ENCODE data around the gene HSD3B1.

HSD3B1 gene

DNA sequence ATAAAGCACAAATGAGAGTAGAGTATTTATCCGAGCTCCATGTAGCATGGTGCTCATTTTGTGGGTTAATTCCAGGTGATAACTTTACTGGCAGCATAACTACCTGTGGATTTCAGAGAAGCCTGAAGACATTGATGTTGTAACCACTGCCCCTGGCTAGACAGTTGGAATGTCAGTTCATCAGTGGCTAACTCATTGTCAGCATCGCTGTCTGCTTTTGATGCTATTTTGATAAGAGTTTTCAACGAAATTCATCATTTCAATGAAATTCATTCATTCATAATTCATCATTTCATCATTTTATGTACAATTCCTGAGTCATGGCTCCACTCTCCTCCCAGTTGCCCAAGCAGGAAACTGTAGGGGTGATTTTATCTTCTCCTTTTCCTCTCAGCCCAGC, 34.4 kb downstream of the HSD3B1 start:
- TF ChIP-seq, protein P1, sequence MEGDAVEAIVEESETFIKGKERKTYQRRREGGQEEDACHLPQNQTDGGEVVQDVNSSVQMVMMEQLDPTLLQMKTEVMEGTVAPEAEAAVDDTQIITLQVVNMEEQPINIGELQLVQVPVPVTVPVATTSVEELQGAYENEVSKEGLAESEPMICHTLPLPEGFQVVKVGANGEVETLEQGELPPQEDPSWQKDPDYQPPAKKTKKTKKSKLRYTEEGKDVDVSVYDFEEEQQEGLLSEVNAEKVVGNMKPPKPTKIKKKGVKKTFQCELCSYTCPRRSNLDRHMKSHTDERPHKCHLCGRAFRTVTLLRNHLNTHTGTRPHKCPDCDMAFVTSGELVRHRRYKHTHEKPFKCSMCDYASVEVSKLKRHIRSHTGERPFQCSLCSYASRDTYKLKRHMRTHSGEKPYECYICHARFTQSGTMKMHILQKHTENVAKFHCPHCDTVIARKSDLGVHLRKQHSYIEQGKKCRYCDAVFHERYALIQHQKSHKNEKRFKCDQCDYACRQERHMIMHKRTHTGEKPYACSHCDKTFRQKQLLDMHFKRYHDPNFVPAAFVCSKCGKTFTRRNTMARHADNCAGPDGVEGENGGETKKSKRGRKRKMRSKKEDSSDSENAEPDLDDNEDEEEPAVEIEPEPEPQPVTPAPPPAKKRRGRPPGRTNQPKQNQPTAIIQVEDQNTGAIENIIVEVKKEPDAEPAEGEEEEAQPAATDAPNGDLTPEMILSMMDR (IDR thresholded peaks at IDR 0.05; ENCODE audit: low read depth, low read length, missing control alignments) = no peak
- no peak overlapping the region for H3K4me3 ChIP-seq (ENCODE audit: low read depth, low read length)
- no peak for DNase-seq (ENCODE audit: low read depth)

DNA sequence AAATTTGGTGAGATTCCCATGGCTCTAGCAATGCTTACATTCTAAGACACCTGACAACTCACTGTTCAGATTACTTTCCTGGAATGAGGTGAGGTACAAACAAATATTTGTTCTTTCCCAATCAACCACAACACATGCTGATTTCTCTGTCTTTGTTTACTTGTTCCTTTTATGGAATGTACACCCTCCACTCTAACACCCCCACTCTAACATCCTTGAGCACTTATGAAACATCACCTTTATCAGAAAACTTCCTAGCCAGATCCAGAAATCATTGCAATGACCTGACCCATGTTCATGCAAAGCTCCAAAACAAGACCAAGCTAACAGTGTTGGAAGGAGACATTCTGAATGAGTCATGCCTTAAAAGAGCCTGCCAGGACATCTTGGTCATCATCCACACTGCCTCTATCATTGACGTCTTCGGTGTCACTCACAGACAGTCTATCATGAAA, 35.5 kb downstream of the HSD3B1 start:
- TF ChIP-seq, protein P1 (IDR thresholded peaks at IDR 0.05; ENCODE audit: low read depth, low read length, missing control alignments) = no peak
- no peak for DNase-seq (ENCODE audit: low read depth)

DNA sequence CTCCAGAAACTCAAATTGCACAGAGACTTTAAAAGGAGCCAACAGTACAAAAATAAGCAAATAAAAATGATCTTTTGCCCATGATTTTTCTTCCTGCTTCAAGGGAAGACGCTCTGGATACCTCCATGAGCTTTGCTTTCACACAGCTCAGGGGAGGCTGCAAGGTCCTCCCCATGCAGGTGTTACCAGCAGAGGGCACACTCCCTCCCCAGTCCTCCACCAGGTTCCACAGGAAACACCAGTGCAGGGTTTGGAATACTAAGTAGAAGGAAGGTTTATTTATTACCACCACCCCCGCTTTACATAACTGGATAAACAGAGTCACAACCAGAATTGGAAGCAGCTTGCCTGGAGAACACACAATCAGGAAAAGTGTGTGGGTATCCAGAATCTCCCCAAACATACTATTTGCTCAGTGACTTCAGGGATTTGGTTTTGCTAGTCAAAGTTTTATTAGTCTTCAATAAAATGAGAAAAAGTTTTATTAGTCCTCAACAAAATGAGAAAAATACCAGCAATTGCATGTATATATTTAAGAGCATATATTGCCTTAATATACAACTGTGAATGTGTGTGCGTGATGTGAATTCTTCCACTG, 37.3 kb downstream of the HSD3B1 start:
- DNase-seq (ENCODE audit: low read depth) = no peak
- H3K4me3 ChIP-seq (ENCODE audit: low read depth, low read length) = no peak overlapping the region
- TF ChIP-seq, protein P1 (IDR thresholded peaks at IDR 0.05; ENCODE audit: low read depth, low read length, missing control alignments) = peak; percentile 81

More for the DNA sequence above, 35.5 kb downstream of the HSD3B1 start:
- no peak overlapping the region for H3K4me3 ChIP-seq (ENCODE audit: low read depth, low read length)

GRCh38 chr1:119546641-119547040, 39.6 kb downstream of the HSD3B1 start:
- no peak overlapping the region for H3K4me3 ChIP-seq (ENCODE audit: low read depth, low read length)
- DNase-seq (ENCODE audit: low read depth) = no peak
- TF ChIP-seq, protein P1 (IDR thresholded peaks at IDR 0.05; ENCODE audit: low read depth, low read length, missing control alignments) = no peak

DNA sequence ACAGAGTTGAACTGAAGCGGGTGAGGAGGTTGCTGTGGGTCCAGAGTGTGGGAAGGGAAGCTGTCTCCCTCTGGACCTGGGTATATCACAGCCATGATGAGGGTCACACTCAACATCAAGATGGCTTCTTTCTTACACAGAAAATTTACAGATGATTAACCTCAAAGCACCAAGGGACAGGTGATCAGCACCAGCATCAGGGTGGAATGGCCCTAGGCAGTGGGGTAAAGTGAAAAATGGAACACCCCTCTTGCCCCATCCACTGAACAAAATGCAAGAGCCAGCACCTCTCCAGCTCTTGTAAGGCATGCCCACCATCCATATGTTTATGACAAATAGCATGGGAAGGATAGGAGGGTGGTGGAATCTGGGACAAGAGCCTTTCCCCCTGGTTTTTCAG, 40.3 kb downstream of the HSD3B1 start:
- DNase-seq (ENCODE audit: low read depth) = no peak
- H3K4me3 ChIP-seq (ENCODE audit: low read depth, low read length) = no peak overlapping the region
- TF ChIP-seq, protein P1 (IDR thresholded peaks at IDR 0.05; ENCODE audit: low read depth, low read length, missing control alignments) = no peak

DNA sequence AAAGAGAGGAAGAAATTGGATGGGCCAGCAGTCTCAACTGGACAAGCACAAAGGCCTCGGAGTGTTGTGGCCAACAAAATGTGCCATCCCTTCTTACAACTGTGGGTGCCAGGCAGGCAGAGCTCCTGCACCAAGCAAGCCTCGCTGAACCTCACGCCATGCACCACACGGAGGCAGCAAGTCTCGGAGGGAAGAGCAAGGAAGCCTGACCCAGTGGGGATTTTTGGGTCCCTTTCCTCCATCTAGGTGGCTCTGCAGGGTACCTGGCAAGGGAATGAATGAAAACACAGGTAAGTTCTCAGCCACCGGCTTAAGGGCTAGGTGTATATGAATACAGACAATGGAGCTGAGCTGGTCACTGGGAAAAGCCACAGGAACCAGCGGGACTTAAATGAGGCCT, 40.8 kb downstream of the HSD3B1 start:
- no peak for DNase-seq (ENCODE audit: low read depth)
- TF ChIP-seq, protein P1 (IDR thresholded peaks at IDR 0.05; ENCODE audit: low read depth, low read length, missing control alignments) = no peak
- H3K4me3 ChIP-seq (ENCODE audit: low read depth, low read length) = no peak overlapping the region

DNA sequence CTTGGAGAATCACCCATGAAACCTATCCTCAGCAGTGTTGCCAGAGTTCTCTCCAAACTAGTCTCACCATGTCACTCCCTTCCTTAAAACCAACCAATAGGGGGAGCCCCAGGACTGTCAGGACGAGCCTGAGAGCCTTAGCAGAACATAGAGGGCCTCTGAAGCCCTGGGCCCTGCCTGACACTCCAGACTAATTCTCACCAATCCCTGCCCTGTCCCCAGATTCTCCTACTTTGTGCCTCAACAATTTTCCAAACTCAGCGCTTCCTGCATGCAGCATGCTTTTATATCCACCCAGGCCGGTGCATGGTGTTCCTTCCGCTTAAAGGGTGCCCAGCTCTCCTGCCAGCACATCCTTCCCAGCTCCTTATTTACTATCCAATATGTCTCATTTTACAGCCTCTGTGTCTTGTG, 42.7 kb downstream of the HSD3B1 start:
- peak; percentile 38 for DNase-seq (ENCODE audit: low read depth)
- H3K4me3 ChIP-seq (ENCODE audit: low read depth, low read length) = no peak overlapping the region
- TF ChIP-seq, protein P1 (IDR thresholded peaks at IDR 0.05; ENCODE audit: low read depth, low read length, missing control alignments) = peak; percentile 70
